Measurements from ENCODE around the gene PLCG2. TPM values are rescaled to one million over a fixed set of nuclear protein-coding genes. Genes with fewer than 3 reads are reported as not detected.
"Not testable (repeated sequence)": the region's sequence is repeated elsewhere in the genome, so short reads cannot be mapped to it uniquely, and the experiment has no call there.

The PLCG2 gene
- polyA plus RNA-seq, 2 donors = 2.3 to 4.4 TPM

DNA sequence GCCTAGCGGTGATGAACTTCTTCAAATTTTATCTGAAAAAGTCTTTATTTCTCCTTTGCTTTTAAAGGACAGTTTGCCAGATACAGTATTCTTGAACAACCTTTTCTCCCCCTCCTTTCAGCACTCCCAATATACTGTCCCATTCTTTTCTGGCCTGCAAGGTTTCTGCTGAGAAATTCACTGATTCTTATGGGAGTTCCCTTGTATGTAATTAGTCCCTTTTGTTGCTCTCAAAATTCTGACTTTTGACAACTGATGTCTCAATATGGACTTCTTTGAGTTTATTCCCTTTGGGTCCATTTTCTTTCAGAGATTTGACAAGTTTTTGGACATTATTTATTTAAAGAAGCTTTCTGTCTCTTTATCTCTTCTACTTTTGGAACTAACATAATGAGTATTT is 192.8 kb downstream of the PLCG2 start:
- 91 to 97% methylated on average over 1 of the region's 1 CpG for WGBS, 2 donors

DNA sequence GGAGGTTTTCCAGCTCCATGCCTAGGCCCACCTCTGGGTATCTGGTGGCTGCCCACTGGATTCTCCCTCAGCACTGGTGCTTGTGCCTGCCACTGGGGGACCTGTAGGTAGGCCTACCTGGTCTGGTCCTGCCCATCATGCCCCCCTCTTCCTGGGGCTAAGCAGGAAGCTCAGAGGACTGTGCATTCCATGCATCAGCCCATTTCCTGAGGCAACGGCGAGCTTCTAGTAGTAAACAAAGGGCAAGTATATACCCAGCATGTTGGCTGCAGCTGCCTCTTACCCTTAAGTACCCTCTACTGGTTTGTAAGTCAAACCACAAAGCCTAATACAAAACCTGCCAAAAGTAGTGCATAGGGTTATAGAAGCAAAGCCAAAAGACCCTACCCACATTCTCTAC is 194.6 kb downstream of the PLCG2 start:
- 73 to 74% methylated on average over 2 of the region's 2 CpGs for WGBS, 2 donors
- H3K27ac ChIP-seq (ENCODE audit: low read depth in 2 of 2, low read length in 1 of 2) = no peak overlapping the region
- no peaks in the 10 kb centered on the region for H3K27me3 ChIP-seq (ENCODE audit: control insufficient read depth in 1 of 2, insufficient read depth in 2 of 2, low read length in 2 of 2)
- no peaks in the 10 kb centered on the region for H3K4me1 ChIP-seq (ENCODE audit: control insufficient read depth in 2 of 2, insufficient read depth in 2 of 2, low read length in 1 of 2)
- no peaks in the 10 kb centered on the region for H3K36me3 ChIP-seq (ENCODE audit: control insufficient read depth in 2 of 2, insufficient read depth in 2 of 2, low read length in 1 of 2)
- peaks cover 0 to 6% of the 10 kb centered on the region in 2 donors for H3K9me3 ChIP-seq (ENCODE audit: control insufficient read depth in 2 of 2, insufficient read depth in 1 of 2, low read depth in 1 of 2, low read length in 1 of 2)
- no peak overlapping the region for H3K4me3 ChIP-seq (ENCODE audit: low read depth in 1 of 2, low read length in 2 of 2)

More for the DNA sequence above, 192.8 kb downstream of the PLCG2 start:
- Histone ChIP-seq H3K9me3 (ENCODE audit: control insufficient read depth in 2 of 2, insufficient read depth in 1 of 2, low read depth in 1 of 2, low read length in 1 of 2) (peaks cover 0 to 6% of the 10 kb centered on the region in 2 donors), H3K27ac (ENCODE audit: low read depth in 2 of 2, low read length in 1 of 2) (no peak overlapping the region), H3K27me3 (ENCODE audit: control insufficient read depth in 1 of 2, insufficient read depth in 2 of 2, low read length in 2 of 2) (no peaks in the 10 kb centered on the region), H3K4me1 (ENCODE audit: control insufficient read depth in 2 of 2, insufficient read depth in 2 of 2, low read length in 1 of 2) (no peaks in the 10 kb centered on the region), H3K4me3 (ENCODE audit: low read depth in 1 of 2, low read length in 2 of 2) (no peak overlapping the region), H3K36me3 (ENCODE audit: control insufficient read depth in 2 of 2, insufficient read depth in 2 of 2, low read length in 1 of 2) (no peaks in the 10 kb centered on the region)

DNA sequence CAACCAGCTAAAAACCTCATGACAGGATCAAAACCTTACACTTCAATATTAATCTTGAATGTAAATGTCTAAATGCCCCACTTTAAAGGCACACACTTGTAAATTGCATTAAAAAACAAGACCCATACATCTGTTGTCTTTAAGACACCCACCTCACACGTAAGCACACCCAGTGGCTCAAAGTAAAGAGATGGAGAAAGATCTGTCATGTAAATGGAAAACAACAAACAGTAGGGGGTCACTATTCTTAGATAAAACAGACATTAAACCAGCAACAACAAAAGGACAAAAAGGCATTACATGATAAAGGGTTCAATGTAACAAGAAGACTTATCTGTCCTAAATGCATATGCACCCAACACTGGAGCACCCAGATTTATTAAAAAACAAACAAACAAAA is 196.5 kb downstream of the PLCG2 start:
- 42 to 59% methylated on average over 1 of the region's 1 CpG for WGBS, 2 donors
- Histone ChIP-seq H3K4me1 (ENCODE audit: control insufficient read depth in 2 of 2, insufficient read depth in 2 of 2, low read length in 1 of 2) (no peaks in the 10 kb centered on the region), H3K4me3 (ENCODE audit: low read depth in 1 of 2, low read length in 2 of 2) (no peak overlapping the region), H3K36me3 (ENCODE audit: control insufficient read depth in 2 of 2, insufficient read depth in 2 of 2, low read length in 1 of 2) (no peaks in the 10 kb centered on the region), H3K27me3 (ENCODE audit: control insufficient read depth in 1 of 2, insufficient read depth in 2 of 2, low read length in 2 of 2) (no peaks in the 10 kb centered on the region), H3K9me3 (ENCODE audit: control insufficient read depth in 2 of 2, insufficient read depth in 1 of 2, low read depth in 1 of 2, low read length in 1 of 2) (peaks cover 0 to 6% of the 10 kb centered on the region in 2 donors), H3K27ac (ENCODE audit: low read depth in 2 of 2, low read length in 1 of 2) (no peak overlapping the region)

DNA sequence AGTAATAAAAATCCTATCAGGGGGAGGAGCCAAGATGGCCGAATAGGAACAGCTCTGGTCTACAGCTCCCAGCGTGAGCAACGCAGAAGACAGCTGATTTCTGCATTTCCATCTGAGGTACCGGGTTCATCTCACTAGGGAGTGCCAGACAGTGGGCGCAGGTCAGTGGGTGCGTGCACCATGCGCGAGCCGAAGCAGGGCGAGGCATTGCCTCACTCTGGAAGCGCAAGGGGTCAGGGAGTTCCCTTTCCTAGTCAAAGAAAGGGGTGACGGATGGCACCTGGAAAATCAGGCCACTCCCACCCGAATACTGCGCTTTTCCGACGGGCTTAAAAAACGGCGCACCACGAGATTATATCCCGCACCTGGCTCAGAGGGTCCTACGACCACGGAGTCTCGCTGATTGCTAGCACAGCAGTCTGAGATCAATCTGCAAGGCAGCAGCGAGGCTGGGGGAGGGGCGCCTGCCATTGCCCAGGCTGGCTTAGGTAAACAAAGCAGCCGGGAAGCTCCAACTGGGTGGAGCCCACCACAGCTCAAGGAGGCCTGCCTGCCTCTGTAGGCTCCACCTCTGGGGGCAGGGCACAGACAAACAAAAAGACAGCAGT is 198.3 kb downstream of the PLCG2 start:
- H3K4me3 ChIP-seq (ENCODE audit: low read depth in 1 of 2, low read length in 2 of 2); H3K27ac ChIP-seq (ENCODE audit: low read depth in 2 of 2, low read length in 1 of 2); H3K9me3 ChIP-seq (ENCODE audit: control insufficient read depth in 2 of 2, insufficient read depth in 1 of 2, low read depth in 1 of 2, low read length in 1 of 2); H3K4me1 ChIP-seq (ENCODE audit: control insufficient read depth in 2 of 2, insufficient read depth in 2 of 2, low read length in 1 of 2); H3K36me3 ChIP-seq (ENCODE audit: control insufficient read depth in 2 of 2, insufficient read depth in 2 of 2, low read length in 1 of 2); H3K27me3 ChIP-seq (ENCODE audit: control insufficient read depth in 1 of 2, insufficient read depth in 2 of 2, low read length in 2 of 2): not testable (repeated sequence)
- 84 to 86% methylated on average over 21 to 26 of the region's 26 CpGs for WGBS, 2 donors

DNA sequence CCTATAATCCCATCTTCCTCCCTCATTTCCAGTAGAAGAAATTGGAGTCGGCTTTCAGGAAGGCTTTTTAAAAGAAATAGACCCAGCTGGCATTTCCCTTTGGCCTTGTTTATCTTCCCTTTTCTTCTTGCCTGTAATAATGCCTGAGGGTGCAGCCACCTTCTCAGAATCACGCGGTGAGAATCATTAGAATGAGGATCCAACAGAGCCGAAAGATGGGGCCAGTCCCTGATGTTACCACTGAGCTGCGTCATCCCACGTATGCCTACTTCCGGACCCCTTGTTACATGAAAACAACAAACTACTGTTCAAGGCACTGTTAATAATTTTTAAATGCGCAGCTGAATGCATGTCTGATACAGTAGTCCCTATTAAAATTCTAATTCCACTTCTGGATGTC is 208.0 kb downstream of the PLCG2 start:
- H3K9me3 ChIP-seq (ENCODE audit: control insufficient read depth in 2 of 2, insufficient read depth in 1 of 2, low read depth in 1 of 2, low read length in 1 of 2) = no peaks in the 10 kb centered on the region
- no peaks in the 10 kb centered on the region for H3K4me1 ChIP-seq (ENCODE audit: control insufficient read depth in 2 of 2, insufficient read depth in 2 of 2, low read length in 1 of 2)
- H3K27ac ChIP-seq (ENCODE audit: low read depth in 2 of 2, low read length in 1 of 2) = no peak overlapping the region
- no peaks in the 10 kb centered on the region for H3K36me3 ChIP-seq (ENCODE audit: control insufficient read depth in 2 of 2, insufficient read depth in 2 of 2, low read length in 1 of 2)
- 85 to 91% methylated on average over 8 of the region's 8 CpGs for WGBS, 2 donors
- H3K27me3 ChIP-seq (ENCODE audit: control insufficient read depth in 1 of 2, insufficient read depth in 2 of 2, low read length in 2 of 2) = peaks cover 0 to 2% of the 10 kb centered on the region in 2 donors
- no peak overlapping the region for H3K4me3 ChIP-seq (ENCODE audit: low read depth in 1 of 2, low read length in 2 of 2)

DNA sequence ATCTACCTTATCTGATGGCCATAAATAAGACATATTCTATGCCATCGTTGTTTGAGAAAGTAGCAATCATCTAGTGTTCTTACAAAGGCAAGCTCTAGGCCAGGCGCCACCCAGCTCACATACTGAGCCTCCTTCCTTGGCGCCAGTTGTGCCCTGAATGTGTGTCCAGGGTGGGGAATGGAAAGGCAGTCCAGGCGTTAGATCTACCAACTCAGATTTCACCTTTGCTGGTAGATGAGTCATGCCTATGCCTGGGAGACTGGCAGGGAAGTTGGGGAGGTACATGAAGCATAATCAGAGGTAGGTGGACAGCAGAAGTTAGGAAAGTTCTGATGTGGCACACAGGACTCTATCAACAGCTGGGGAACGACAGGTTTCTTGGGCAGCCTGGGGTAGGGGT is 208.6 kb downstream of the PLCG2 start:
- no peak overlapping the region for H3K27ac ChIP-seq (ENCODE audit: low read depth in 2 of 2, low read length in 1 of 2)

DNA sequence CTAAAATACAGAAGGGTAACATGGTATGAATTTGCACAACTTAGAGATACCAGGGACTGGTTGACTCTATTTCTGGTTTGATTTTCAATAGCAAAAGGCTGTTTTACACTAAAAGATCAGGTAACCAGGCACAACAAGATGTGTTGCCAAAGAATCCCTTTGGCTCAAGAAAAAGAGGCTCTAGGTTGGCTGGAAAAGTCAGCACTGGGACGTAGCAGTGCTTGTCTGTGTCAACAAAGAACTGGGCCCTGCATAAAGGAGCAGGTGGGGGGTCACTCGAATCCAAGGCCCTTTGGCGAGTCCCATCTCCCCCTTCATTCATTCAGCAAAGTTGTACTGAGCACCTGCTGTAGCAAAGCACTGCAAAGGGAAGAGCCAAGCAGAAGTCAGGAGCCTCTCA is 213.8 kb downstream of the PLCG2 start:
- H3K4me3 ChIP-seq (ENCODE audit: low read depth in 1 of 2, low read length in 2 of 2) = no peak overlapping the region
- H3K9me3 ChIP-seq (ENCODE audit: control insufficient read depth in 2 of 2, insufficient read depth in 1 of 2, low read depth in 1 of 2, low read length in 1 of 2) = no peaks in the 10 kb centered on the region
- H3K36me3 ChIP-seq (ENCODE audit: control insufficient read depth in 2 of 2, insufficient read depth in 2 of 2, low read length in 1 of 2) = no peaks in the 10 kb centered on the region
- H3K27ac ChIP-seq (ENCODE audit: low read depth in 2 of 2, low read length in 1 of 2) = no peak overlapping the region
- no peaks in the 10 kb centered on the region for H3K4me1 ChIP-seq (ENCODE audit: control insufficient read depth in 2 of 2, insufficient read depth in 2 of 2, low read length in 1 of 2)
- H3K27me3 ChIP-seq (ENCODE audit: control insufficient read depth in 1 of 2, insufficient read depth in 2 of 2, low read length in 2 of 2) = no peaks in the 10 kb centered on the region
- 76 to 78% methylated on average over 3 of the region's 3 CpGs for WGBS, 2 donors

More for the DNA sequence above, 208.6 kb downstream of the PLCG2 start:
- Histone ChIP-seq H3K27me3 (ENCODE audit: control insufficient read depth in 1 of 2, insufficient read depth in 2 of 2, low read length in 2 of 2) (peaks cover 0 to under 1% of the 10 kb centered on the region in 2 donors), H3K4me1 (ENCODE audit: control insufficient read depth in 2 of 2, insufficient read depth in 2 of 2, low read length in 1 of 2) (no peaks in the 10 kb centered on the region), H3K36me3 (ENCODE audit: control insufficient read depth in 2 of 2, insufficient read depth in 2 of 2, low read length in 1 of 2) (no peaks in the 10 kb centered on the region), H3K9me3 (ENCODE audit: control insufficient read depth in 2 of 2, insufficient read depth in 1 of 2, low read depth in 1 of 2, low read length in 1 of 2) (no peaks in the 10 kb centered on the region), H3K4me3 (ENCODE audit: low read depth in 1 of 2, low read length in 2 of 2) (no peak overlapping the region)
- whole genome bisulfite sequencing, 2 donors = 71 to 84% methylated on average over 5 of the region's 5 CpGs

DNA sequence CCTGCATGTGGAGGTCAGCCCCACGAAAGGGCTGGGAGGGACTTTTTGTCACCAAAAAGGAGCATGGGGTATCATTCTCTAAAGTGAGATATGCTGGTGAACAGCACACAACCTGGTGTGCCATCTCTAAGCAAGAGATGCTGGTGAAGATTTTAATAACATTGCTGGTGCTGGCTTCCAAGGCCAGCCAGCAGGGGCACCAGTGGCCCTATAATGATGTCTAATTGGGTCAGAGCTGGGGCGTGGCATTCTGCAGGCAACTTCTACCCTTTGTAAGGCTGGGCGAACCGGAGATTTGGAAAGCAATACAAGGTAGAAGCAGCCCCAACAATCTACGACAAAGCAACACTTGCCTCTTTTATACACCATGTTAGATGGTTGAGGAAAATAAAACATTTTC is 215.4 kb downstream of the PLCG2 start:
- Histone ChIP-seq H3K4me3 (ENCODE audit: low read depth in 1 of 2, low read length in 2 of 2) (no peak overlapping the region), H3K4me1 (ENCODE audit: control insufficient read depth in 2 of 2, insufficient read depth in 2 of 2, low read length in 1 of 2) (no peaks in the 10 kb centered on the region), H3K36me3 (ENCODE audit: control insufficient read depth in 2 of 2, insufficient read depth in 2 of 2, low read length in 1 of 2) (peaks cover 0 to 4% of the 10 kb centered on the region in 2 donors), H3K27me3 (ENCODE audit: control insufficient read depth in 1 of 2, insufficient read depth in 2 of 2, low read length in 2 of 2) (no peaks in the 10 kb centered on the region), H3K9me3 (ENCODE audit: control insufficient read depth in 2 of 2, insufficient read depth in 1 of 2, low read depth in 1 of 2, low read length in 1 of 2) (peaks cover 0 to 3% of the 10 kb centered on the region in 2 donors), H3K27ac (ENCODE audit: low read depth in 2 of 2, low read length in 1 of 2) (no peak overlapping the region)
- WGBS, 2 donors = 84 to 89% methylated on average over 5 of the region's 5 CpGs

DNA sequence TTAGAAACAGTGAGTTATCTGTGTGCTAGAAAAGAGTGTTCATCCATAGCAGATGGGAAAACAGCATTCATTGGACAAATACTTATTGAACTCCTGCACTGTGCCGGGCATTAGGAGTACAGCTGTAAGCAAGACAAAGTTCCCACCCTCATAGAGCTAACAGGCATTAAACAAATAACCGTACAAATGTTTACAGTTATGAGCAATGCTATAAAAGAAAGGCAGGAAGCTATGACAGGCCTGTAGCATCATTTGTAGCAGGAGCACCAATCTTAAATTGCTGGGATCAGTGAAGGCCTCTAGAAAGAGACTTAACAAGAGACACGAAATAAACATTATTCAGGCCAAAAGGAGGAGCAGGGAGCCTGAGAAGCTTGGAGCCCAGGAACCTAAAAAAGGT is 216.6 kb downstream of the PLCG2 start:
- WGBS, 2 donors = 60 to 70% methylated on average over 3 of the region's 3 CpGs

More for the DNA sequence above, 216.6 kb downstream of the PLCG2 start:
- Histone ChIP-seq H3K9me3 (ENCODE audit: control insufficient read depth in 2 of 2, insufficient read depth in 1 of 2, low read depth in 1 of 2, low read length in 1 of 2) (peaks cover 0 to 4% of the 10 kb centered on the region in 2 donors), H3K27ac (ENCODE audit: low read depth in 2 of 2, low read length in 1 of 2) (no peak overlapping the region), H3K27me3 (ENCODE audit: control insufficient read depth in 1 of 2, insufficient read depth in 2 of 2, low read length in 2 of 2) (no peaks in the 10 kb centered on the region), H3K4me1 (ENCODE audit: control insufficient read depth in 2 of 2, insufficient read depth in 2 of 2, low read length in 1 of 2) (no peaks in the 10 kb centered on the region), H3K36me3 (ENCODE audit: control insufficient read depth in 2 of 2, insufficient read depth in 2 of 2, low read length in 1 of 2) (peaks cover 6% of the 10 kb centered on the region in 2 donors), H3K4me3 (ENCODE audit: low read depth in 1 of 2, low read length in 2 of 2) (no peak overlapping the region)
